Keratinocyte (primary cell): ENCODE data around the gene FBXO3.

Source experiments
- EZH2 ChIP-seq: IDR thresholded peaks from one replicate; pipeline ENCODE4 v1.6.1; 2012; ENCODE audit warnings: inconsistent platforms, mild to moderate bottlenecking, low read length, moderate library complexity
- TF ChIP-seq, protein P1 (sequence below), 3 experiments: IDR thresholded peaks in 1 of 3; conservative IDR thresholded peaks in 1 of 3; optimal IDR thresholded peaks in 1 of 3; 2 replicates in 2 of 3; 3 replicates in 1 of 3; pipeline versions ENCODE3 to v1.5.1; 2011; ENCODE audit warnings: low read length in 3 of 3, mild to moderate bottlenecking in 3 of 3, moderate library complexity in 2 of 3, control low read depth in 1 of 3, inconsistent platforms in 1 of 3; ENCODE audit not compliant: insufficient read depth in 2 of 3; ENCODE audit errors: extremely low read depth in 1 of 3

DNA sequence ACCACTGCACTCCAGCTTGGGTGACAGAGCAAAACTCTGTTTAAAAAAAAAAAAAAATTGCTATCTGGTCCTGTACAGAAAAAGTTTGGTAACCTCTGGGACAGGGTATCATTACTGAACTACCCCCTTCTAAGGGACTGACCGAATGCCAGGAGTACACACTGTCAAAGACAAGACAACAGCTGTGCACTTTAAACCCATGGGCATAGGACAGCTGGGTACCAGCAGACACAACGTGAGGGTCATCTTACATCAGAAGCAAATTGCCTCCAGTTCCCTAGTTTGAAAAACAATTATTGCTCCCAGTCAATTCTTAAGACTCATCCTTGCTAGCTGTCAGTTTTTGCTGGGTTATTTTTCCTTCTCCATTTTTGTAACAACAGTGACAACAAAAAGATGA lies 55.9 kb downstream of the FBXO3 start:
- TF ChIP-seq, protein P1, sequence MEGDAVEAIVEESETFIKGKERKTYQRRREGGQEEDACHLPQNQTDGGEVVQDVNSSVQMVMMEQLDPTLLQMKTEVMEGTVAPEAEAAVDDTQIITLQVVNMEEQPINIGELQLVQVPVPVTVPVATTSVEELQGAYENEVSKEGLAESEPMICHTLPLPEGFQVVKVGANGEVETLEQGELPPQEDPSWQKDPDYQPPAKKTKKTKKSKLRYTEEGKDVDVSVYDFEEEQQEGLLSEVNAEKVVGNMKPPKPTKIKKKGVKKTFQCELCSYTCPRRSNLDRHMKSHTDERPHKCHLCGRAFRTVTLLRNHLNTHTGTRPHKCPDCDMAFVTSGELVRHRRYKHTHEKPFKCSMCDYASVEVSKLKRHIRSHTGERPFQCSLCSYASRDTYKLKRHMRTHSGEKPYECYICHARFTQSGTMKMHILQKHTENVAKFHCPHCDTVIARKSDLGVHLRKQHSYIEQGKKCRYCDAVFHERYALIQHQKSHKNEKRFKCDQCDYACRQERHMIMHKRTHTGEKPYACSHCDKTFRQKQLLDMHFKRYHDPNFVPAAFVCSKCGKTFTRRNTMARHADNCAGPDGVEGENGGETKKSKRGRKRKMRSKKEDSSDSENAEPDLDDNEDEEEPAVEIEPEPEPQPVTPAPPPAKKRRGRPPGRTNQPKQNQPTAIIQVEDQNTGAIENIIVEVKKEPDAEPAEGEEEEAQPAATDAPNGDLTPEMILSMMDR (optimal IDR thresholded peaks at IDR 0.05 in 1 of 3, IDR thresholded peaks at IDR 0.05 in 1 of 3, conservative IDR thresholded peaks at IDR 0.05 in 1 of 3; ENCODE audit: extremely low read depth in 1 of 3, insufficient read depth in 2 of 3, low read length in 3 of 3): no peak
- no peak for TF ChIP-seq EZH2
